Loucy (cell line): ENCODE data around the gene SOS1.
A peak's percentile ranks its signal among the peaks of the same experiment; 100 is the strongest.

Experiments used
- H2AFZ ChIP-seq: fragments of 200-600 bp; sonication (generic); 2 replicates; pipeline ENCODE4 v1.6.0; 2016; ENCODE audit warnings: antibody characterized with exemption, mild to moderate bottlenecking, low read length, moderate library complexity
- H3F3A ChIP-seq: fragments of 200-600 bp; 2 replicates; pipeline ENCODE4 v1.6.0; 2016; ENCODE audit warnings: antibody characterized with exemption, low read depth, mild to moderate bottlenecking
- H3K27me3 ChIP-seq: fragments of 200-600 bp; sonication (generic); 2 replicates; pipeline ENCODE4 v1.6.1; 2014; ENCODE audit warnings: low read length, mild to moderate bottlenecking; ENCODE audit not compliant: insufficient read depth, poor library complexity, severe bottlenecking
- H3K36me3 ChIP-seq: fragments of 200-600 bp; sonication (generic); 2 replicates; pipeline ENCODE4 v1.6.1; 2016; ENCODE audit warnings: low read length; ENCODE audit not compliant: insufficient read depth
- H3K4me1 ChIP-seq: fragments of 200-600 bp; sonication (generic); 2 replicates; pipeline ENCODE4 v1.5.1; 2014; ENCODE audit warnings: low read length, mild to moderate bottlenecking; ENCODE audit not compliant: insufficient read depth, poor library complexity, severe bottlenecking
- H3K4me2 ChIP-seq: fragments of 200-600 bp; sonication (generic); 2 replicates; pipeline ENCODE4 v1.6.0; 2014; ENCODE audit warnings: antibody characterized with exemption, low read length, low read depth, mild to moderate bottlenecking; ENCODE audit not compliant: poor library complexity, severe bottlenecking
- H3K4me3 ChIP-seq: fragments of 200-600 bp; sonication (generic); 2 replicates; pipeline ENCODE4 v1.5.1; 2014; ENCODE audit warnings: low read length, mild to moderate bottlenecking, mixed read lengths; ENCODE audit not compliant: poor library complexity, severe bottlenecking
- H3K79me2 ChIP-seq: fragments of 200-600 bp; sonication (generic); 2 replicates; pipeline ENCODE4 v1.6.1; 2014; ENCODE audit warnings: low read length; ENCODE audit not compliant: insufficient read depth
- H3K9ac ChIP-seq: fragments of 200-600 bp; sonication (generic); 2 replicates; pipeline ENCODE4 v1.6.0; 2014; ENCODE audit warnings: mild to moderate bottlenecking, low read depth, low read length, moderate library complexity; ENCODE audit not compliant: poor library complexity, severe bottlenecking
- H3K9me2 ChIP-seq: fragments of 200-600 bp; sonication (generic); replicated peaks from 2 replicates; pipeline ENCODE4 v1.6.1; 2016; ENCODE audit warnings: low read depth, low read length, mixed read lengths
- H3K9me3 ChIP-seq: fragments of 200-600 bp; sonication (generic); 2 replicates; pipeline ENCODE4 v1.6.1; 2014; ENCODE audit warnings: mild to moderate bottlenecking, antibody characterized with exemption, low read length, low read depth; ENCODE audit not compliant: insufficient read depth
- H4K20me1 ChIP-seq: fragments of 200-600 bp; sonication (generic); 2 replicates; pipeline ENCODE4 v1.6.0; 2014; ENCODE audit warnings: antibody characterized with exemption, low read length, mild to moderate bottlenecking; ENCODE audit not compliant: insufficient read depth, poor library complexity, severe bottlenecking
- EZH2phosphoT487 ChIP-seq: fragments of 200-600 bp; IDR thresholded peaks from 2 replicates; pipeline ENCODE4 v1.6.1; 2018; ENCODE audit warnings: antibody characterized with exemption, mild to moderate bottlenecking, moderate library complexity, borderline replicate concordance
- TF ChIP-seq, protein P1 (sequence below): fragments of 200-600 bp; sonication (generic); conservative IDR thresholded peaks from 2 replicates; pipeline ENCODE4 v1.5.1; 2014; ENCODE audit warnings: mild to moderate bottlenecking, antibody characterized with exemption, low read length

Gene SOS1

DNA sequence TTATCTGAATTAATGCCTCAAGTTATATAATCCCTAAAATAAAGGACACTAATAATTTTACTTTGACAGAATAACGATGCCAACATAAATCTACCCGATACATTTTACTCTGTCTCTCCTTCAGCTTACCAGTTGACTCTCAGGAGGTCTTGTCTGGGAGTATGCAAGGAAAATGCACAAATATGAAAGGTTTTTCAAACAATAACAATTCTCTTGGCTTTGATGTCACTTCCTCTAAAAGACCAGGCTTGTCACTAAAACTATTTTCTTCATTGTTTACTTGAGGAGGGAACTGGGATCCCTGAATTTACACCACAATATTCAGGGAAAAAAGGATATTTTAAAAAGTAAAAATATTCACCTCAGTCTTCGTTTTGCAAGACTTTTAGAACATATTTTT is 97.2 kb downstream of the SOS1 start:
- Histone ChIP-seq H3K36me3 (peaks cover 15% of the 10 kb centered on the region), H4K20me1 (no peaks in the 10 kb centered on the region), H3F3A (no peaks in the 10 kb centered on the region), H3K9ac (no peak overlapping the region), H3K9me3 (no peaks in the 10 kb centered on the region), H3K4me2 (no peak overlapping the region), H2AFZ (no peak overlapping the region), H3K9me2 (no peaks in the 10 kb centered on the region), H3K79me2 (no peaks in the 10 kb centered on the region), H3K4me1 (peaks cover 3% of the 10 kb centered on the region), H3K27me3 (no peaks in the 10 kb centered on the region), H3K4me3 (no peak overlapping the region)
- TF ChIP-seq, protein P1, sequence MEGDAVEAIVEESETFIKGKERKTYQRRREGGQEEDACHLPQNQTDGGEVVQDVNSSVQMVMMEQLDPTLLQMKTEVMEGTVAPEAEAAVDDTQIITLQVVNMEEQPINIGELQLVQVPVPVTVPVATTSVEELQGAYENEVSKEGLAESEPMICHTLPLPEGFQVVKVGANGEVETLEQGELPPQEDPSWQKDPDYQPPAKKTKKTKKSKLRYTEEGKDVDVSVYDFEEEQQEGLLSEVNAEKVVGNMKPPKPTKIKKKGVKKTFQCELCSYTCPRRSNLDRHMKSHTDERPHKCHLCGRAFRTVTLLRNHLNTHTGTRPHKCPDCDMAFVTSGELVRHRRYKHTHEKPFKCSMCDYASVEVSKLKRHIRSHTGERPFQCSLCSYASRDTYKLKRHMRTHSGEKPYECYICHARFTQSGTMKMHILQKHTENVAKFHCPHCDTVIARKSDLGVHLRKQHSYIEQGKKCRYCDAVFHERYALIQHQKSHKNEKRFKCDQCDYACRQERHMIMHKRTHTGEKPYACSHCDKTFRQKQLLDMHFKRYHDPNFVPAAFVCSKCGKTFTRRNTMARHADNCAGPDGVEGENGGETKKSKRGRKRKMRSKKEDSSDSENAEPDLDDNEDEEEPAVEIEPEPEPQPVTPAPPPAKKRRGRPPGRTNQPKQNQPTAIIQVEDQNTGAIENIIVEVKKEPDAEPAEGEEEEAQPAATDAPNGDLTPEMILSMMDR: no peak
- no peak for TF ChIP-seq EZH2phosphoT487

DNA sequence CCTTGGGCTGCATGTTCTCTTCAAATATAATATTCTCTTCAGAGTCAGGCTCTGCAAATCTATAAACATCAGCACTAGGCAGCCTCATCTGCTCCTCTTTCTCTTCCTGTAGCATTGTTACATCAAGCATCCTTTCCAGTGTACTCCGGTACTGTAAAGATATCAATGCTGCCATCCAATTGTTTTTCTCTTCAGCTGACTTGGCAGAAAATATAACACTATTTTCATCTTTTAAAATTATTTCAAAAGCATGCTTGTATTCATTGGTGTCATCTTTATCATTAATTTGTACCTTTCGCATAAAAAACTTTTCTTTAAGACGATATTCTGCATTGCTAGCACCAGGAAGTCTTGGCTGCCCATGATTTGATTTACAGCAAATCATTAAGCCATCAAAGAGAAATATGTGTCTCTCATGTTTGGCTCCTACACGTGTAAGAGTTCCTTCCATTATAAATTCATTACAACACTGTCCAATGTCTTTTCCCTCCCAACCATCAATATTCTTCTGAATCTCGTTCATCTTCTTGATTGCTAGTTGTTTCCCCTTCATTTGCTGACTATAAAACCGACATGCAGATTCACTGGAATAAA is 98.1 kb downstream of the SOS1 start:
- Histone ChIP-seq H3K79me2 (no peaks in the 10 kb centered on the region), H2AFZ (no peak overlapping the region)

DNA sequence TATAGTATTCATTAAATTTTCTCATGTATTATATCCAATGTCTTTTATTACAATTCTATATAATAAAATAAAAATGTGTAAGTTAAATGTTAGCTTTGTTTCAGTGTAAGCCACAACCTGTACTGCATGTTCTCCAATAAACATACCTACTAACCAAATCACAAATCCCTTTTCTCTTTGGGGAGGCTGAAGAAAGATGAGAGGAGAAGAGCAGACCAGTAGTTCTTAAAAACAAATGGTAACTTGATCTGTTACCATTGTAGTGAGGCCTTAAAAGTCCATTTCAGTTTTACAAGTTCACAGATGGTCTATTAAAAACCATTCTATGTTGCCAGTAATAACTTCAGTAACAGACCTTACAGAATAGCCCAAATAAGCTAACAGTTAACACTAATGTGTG is 100.5 kb downstream of the SOS1 start:
- H3F3A ChIP-seq: no peaks in the 10 kb centered on the region
- no peaks in the 10 kb centered on the region for H4K20me1 ChIP-seq
- no peaks in the 10 kb centered on the region for H3K9me2 ChIP-seq
- TF ChIP-seq, protein P1: no peak
- TF ChIP-seq EZH2phosphoT487: no peak
- peaks cover 11% of the 10 kb centered on the region for H3K36me3 ChIP-seq
- no peaks in the 10 kb centered on the region for H3K27me3 ChIP-seq
- H3K4me1 ChIP-seq: peaks cover 3% of the 10 kb centered on the region
- peak overlapping the region; percentile 13 for H3K4me2 ChIP-seq
- H3K9me3 ChIP-seq: no peaks in the 10 kb centered on the region
- H2AFZ ChIP-seq: no peak overlapping the region
- no peaks in the 10 kb centered on the region for H3K79me2 ChIP-seq
- no peak overlapping the region for H3K4me3 ChIP-seq
- no peak overlapping the region for H3K9ac ChIP-seq

More for the DNA sequence above, 98.1 kb downstream of the SOS1 start:
- Histone ChIP-seq H3F3A (no peaks in the 10 kb centered on the region), H3K4me1 (peaks cover 3% of the 10 kb centered on the region), H3K9me2 (no peaks in the 10 kb centered on the region), H3K9ac (no peak overlapping the region), H3K36me3 (peaks cover 11% of the 10 kb centered on the region), H3K4me3 (no peak overlapping the region), H3K27me3 (no peaks in the 10 kb centered on the region), H3K4me2 (no peak overlapping the region), H4K20me1 (no peaks in the 10 kb centered on the region), H3K9me3 (no peaks in the 10 kb centered on the region)
- TF ChIP-seq, protein P1: no peak
- no peak for TF ChIP-seq EZH2phosphoT487
